K562 (cell line): ENCODE results near the gene SUMO3. TPM values are rescaled to one million over a fixed set of nuclear protein-coding genes. Genes with fewer than 3 reads are reported as not detected.

ENCODE experiments used
- ATAC-seq: fragments of 200-7000 bp; cut with Tn5 transposase; 3 replicates; pipeline ENCODE4 v1.9.1; 2020; ENCODE audit warnings: moderate library complexity
- BruUV-seq: library from RNA; stranded (reverse); fragments of 400-500 nt; replicated peaks from 2 replicates; lab custom pipeline; 2021; lab: Mats Ljungman, UMichigan
- CTCF ChIA-PET: fragments of 300-600 bp; formaldehyde crosslinking; extraction: SDS; loops from one replicate; lab custom pipeline; 2021; ENCODE audit warnings: low intra/inter-chr PET ratio; lab: Yijun Ruan, JAX
- POLR2A ChIA-PET: fragments of 300-600, 350-650 bp; sonication (Branson Sonifier 250); formaldehyde crosslinking; extraction: SDS; loops from one replicate; lab custom pipeline; 2021; ENCODE audit warnings: antibody characterized with exemption, inconsistent platforms; lab: Yijun Ruan, JAX
- DNase-seq, 4 experiments: peaks; one replicate each; pipeline versions ENCODE4 v3.0.0 to v3.0.0-alpha.2; 2011 to 2018; ENCODE audit warnings: low spot score in 3 of 4, mixed read lengths in 3 of 4; ENCODE audit errors: extremely low read depth in 1 of 4
- FAIRE-seq: peaks from 2 replicates; lab custom pipeline; 2011; peaks lifted over from hg19 to GRCh38; lab: Jason Lieb, UNC
- H2AFZ ChIP-seq: 2 replicates; pipeline ENCODE4 v1.6.0; 2011; ENCODE audit warnings: low read depth, low read length, control low read depth, inconsistent platforms
- H3K27ac ChIP-seq: fragments of 200-600 bp; 3 replicates; pipeline ENCODE4 v1.8.0; 2011; ENCODE audit warnings: low read depth, mild to moderate bottlenecking, control low read depth, inconsistent platforms, low read length, moderate library complexity, mixed read lengths; ENCODE audit errors: extremely low read depth
- H3K27me3 ChIP-seq, 2 experiments: fragments of 300-600 bp in 1 of 2; 2 replicates in 1 of 2; 3 replicates in 1 of 2; pipeline versions ENCODE4 v1.6.0 to v1.8.0; 2011; ENCODE audit warnings: inconsistent platforms in 2 of 2, low read length in 2 of 2, mild to moderate bottlenecking in 1 of 2, mixed read lengths in 1 of 2, moderate library complexity in 1 of 2; ENCODE audit not compliant: control insufficient read depth in 2 of 2, insufficient read depth in 2 of 2
- H3K36me3 ChIP-seq: fragments of 300-600 bp; 3 replicates; pipeline ENCODE4 v1.8.0; 2011; ENCODE audit warnings: mild to moderate bottlenecking, low read length, inconsistent platforms; ENCODE audit not compliant: control insufficient read depth, insufficient read depth
- H3K4me1 ChIP-seq, 2 experiments: fragments of 200-600 bp in 1 of 2; replicated peaks in 1 of 2; 2 replicates in 1 of 2; 3 replicates in 1 of 2; pipeline versions ENCODE4 v1.5.1 to v1.8.0; 2011; ENCODE audit warnings: inconsistent platforms in 2 of 2, low read length in 2 of 2, mild to moderate bottlenecking in 1 of 2, mixed read lengths in 1 of 2, moderate library complexity in 1 of 2; ENCODE audit not compliant: control insufficient read depth in 2 of 2, insufficient read depth in 2 of 2
- H3K4me2 ChIP-seq: 2 replicates; pipeline ENCODE4 v1.6.1; 2011; ENCODE audit warnings: low read length, control low read depth, inconsistent platforms, mixed read lengths; ENCODE audit not compliant: insufficient read depth
- H3K4me3 ChIP-seq: fragments of 200-600 bp; sonication (generic), shearing (Covaris generic); 2 replicates; pipeline ENCODE4 v1.5.1; 2016; ENCODE audit warnings: control low read depth, inconsistent platforms
- H3K79me2 ChIP-seq: fragments of 200-600 bp; 3 replicates; pipeline ENCODE4 v1.8.0; 2011; ENCODE audit warnings: low read length, inconsistent platforms; ENCODE audit not compliant: control insufficient read depth, insufficient read depth
- H3K9ac ChIP-seq, 2 experiments: 2 replicates each; pipeline versions ENCODE4 v1.6.0 to v1.6.1; 2011; ENCODE audit warnings: low read depth in 2 of 2, low read length in 2 of 2, control low read depth in 1 of 2, inconsistent platforms in 1 of 2, mild to moderate bottlenecking in 1 of 2, mixed read lengths in 1 of 2; ENCODE audit not compliant: insufficient read depth in 1 of 2
- H3K9me1 ChIP-seq: one replicate; pipeline ENCODE4 v1.6.0; 2011; ENCODE audit warnings: inconsistent platforms, mild to moderate bottlenecking, low read length, moderate library complexity; ENCODE audit not compliant: control insufficient read depth, insufficient read depth
- H3K9me3 ChIP-seq: replicated peaks from 2 replicates; pipeline ENCODE4 v1.5.1; 2011; ENCODE audit warnings: low read depth, low read length, inconsistent platforms; ENCODE audit not compliant: control insufficient read depth, insufficient read depth
- H4K20me1 ChIP-seq: replicated peaks from 2 replicates; pipeline ENCODE4 v1.6.1; 2011; ENCODE audit warnings: low read length, inconsistent platforms, mixed read lengths; ENCODE audit not compliant: control insufficient read depth, insufficient read depth
- ATF7 ChIP-seq: fragments of 450-650 bp; IDR thresholded peaks from 2 replicates; pipeline ENCODE4 v1.7.1; 2014; ENCODE audit warnings: mild to moderate bottlenecking, moderate library complexity
- BRD9 ChIP-seq: fragments of 450-650 bp; IDR thresholded peaks from 2 replicates; pipeline ENCODE4 v1.6.1; 2018; ENCODE audit warnings: low read depth; ENCODE audit not compliant: partially characterized antibody
- DDX20 ChIP-seq: fragments of 450-650 bp; IDR thresholded peaks from 2 replicates; pipeline ENCODE4 v1.6.1; 2016; ENCODE audit warnings: missing genetic modification characterization, low read depth, mild to moderate bottlenecking, missing compliant biosample characterization, moderate library complexity
- HDAC8 ChIP-seq: fragments of 450-650 bp; IDR thresholded peaks from 2 replicates; pipeline ENCODE4 v1.6.1; 2016; ENCODE audit warnings: mild to moderate bottlenecking, missing genetic modification characterization, moderate library complexity, missing compliant biosample characterization
- HINFP ChIP-seq: fragments of 450-650 bp; conservative IDR thresholded peaks from 2 replicates; pipeline ENCODE4 v1.6.1; 2016; ENCODE audit warnings: missing genetic modification characterization, low read depth, mild to moderate bottlenecking, control low read depth, missing compliant biosample characterization
- HNRNPUL1 ChIP-seq: fragments of 200-400 bp; formaldehyde crosslinking; IDR thresholded peaks from 2 replicates; pipeline ENCODE4 v1.6.1; 2017; ENCODE audit warnings: low read length
- ID3 ChIP-seq, 2 experiments: fragments of 250-450 bp in 1 of 2; fragments of 450-650 bp in 1 of 2; sonication (Bioruptor Pico) in 1 of 2; IDR thresholded peaks; 2 replicates each; pipeline versions ENCODE4 v1.6.1 to v1.8.0; 2016 to 2021; ENCODE audit warnings: mild to moderate bottlenecking in 2 of 2, moderate library complexity in 2 of 2, missing compliant biosample characterization in 1 of 2, missing genetic modification characterization in 1 of 2
- MBD1 ChIP-seq: fragments of 250-450 bp; sonication (Bioruptor Pico); IDR thresholded peaks from 2 replicates; pipeline ENCODE4 v1.8.0; 2022; ENCODE audit warnings: inconsistent platforms
- NBN ChIP-seq: fragments of 450-650 bp; IDR thresholded peaks from 2 replicates; pipeline ENCODE4 v1.6.1; 2016; ENCODE audit warnings: low read depth, mild to moderate bottlenecking
- PHTF2 ChIP-seq: fragments of 250-450 bp; sonication (Bioruptor Pico); IDR thresholded peaks from 2 replicates; pipeline ENCODE4 v1.5.0; 2021; ENCODE audit warnings: mild to moderate bottlenecking
- SMC3 ChIP-seq: conservative IDR thresholded peaks from 2 replicates; pipeline ENCODE4 v1.6.1; 2011; ENCODE audit warnings: low read depth, low read length, improper control_type of control experiment; ENCODE audit not compliant: insufficient read depth
- SPI1 ChIP-seq: IDR thresholded peaks from 2 replicates; pipeline ENCODE4 v1.6.1; 2011; ENCODE audit warnings: low read depth, low read length, control low read depth, borderline replicate concordance
- SUPT5H ChIP-seq: fragments of 450-650 bp; IDR thresholded peaks from 2 replicates; pipeline ENCODE4 v1.6.1; 2016
- TAF1 ChIP-seq: IDR thresholded peaks from 2 replicates; pipeline ENCODE4 v1.6.1; 2011; ENCODE audit warnings: mild to moderate bottlenecking, low read length, moderate library complexity; ENCODE audit not compliant: insufficient read depth, control insufficient read depth, severe bottlenecking; ENCODE audit errors: extremely low read depth
- WGBS: fragments of 100-300 bp; shearing (Covaris generic); methylation state at CpG from one replicate; pipeline ENCODE4 v1.1.6; 2016; ENCODE audit warnings: low coverage, mixed read lengths; ENCODE audit not compliant: insufficient coverage; ENCODE audit errors: missing lambda C conversion rate; 5-methylcytosine and 5-hydroxymethylcytosine counted together
- in situ Hi-C: fragments of 300-500 bp; cut with MboI; formaldehyde crosslinking; loops from 4 replicates; pipeline ENCODE4 v1.15.0; 2018; ENCODE audit warnings: inconsistent platforms, mixed read lengths
- intact Hi-C: fragments of 100-400 bp; cut with micrococcal nuclease; formaldehyde crosslinking; loops from 2 replicates; pipeline ENCODE4 v1.14.2; 2022
- polyA plus RNA-seq, 8 experiments: library from polyadenylated mRNA; depleted of rRNA in 4 of 8; stranded (reverse) in 5 of 8; unstranded in 3 of 8; fragments of >200 nt; fragmentation: Nextera tagmentation in 2 of 8; fragmentation: Illumina TruSeq in 1 of 8; extraction: Ambion mirVana in 2 of 8; extraction: Trizol in 1 of 8; gene quantifications; 2 replicates each; pipeline versions ENCODE4 v1.2.1 to v1.2.3, GENCODE V29; 2011 to 2014; ENCODE audit warnings: inconsistent platforms in 1 of 8, missing spikeins in 1 of 8
- total RNA-seq, 7 experiments: library from RNA; depleted of rRNA in 6 of 7; stranded (reverse); fragments of >200 nt in 6 of 7; fragmentation: Illumina TruSeq in 2 of 7; extraction: Trizol in 2 of 7; gene quantifications; 2 replicates each; pipeline versions ENCODE4 v1.2.1 to v1.2.3, GENCODE V29; 2011 to 2021; ENCODE audit warnings: low replicate concordance in 1 of 7
- TF ChIP-seq, protein P1 (sequence below), 2 experiments: IDR thresholded peaks in 1 of 2; conservative IDR thresholded peaks in 1 of 2; 2 replicates each; pipeline ENCODE4 v1.6.1; 2016; ENCODE audit warnings: low read depth in 2 of 2, mild to moderate bottlenecking in 1 of 2, missing compliant biosample characterization in 1 of 2, missing genetic modification characterization in 1 of 2, moderate library complexity in 1 of 2

The SUMO3 gene
- total and polyA plus RNA-seq, 9 of the 15 experiments (the other 6 are each of a cell fraction or from before 2014, with no cell fraction given), result 13.9 to 143 (median 113) TPM

GRCh38 chr21:44797775-44798174, 20.1 kb downstream of the SUMO3 start:
- no peak overlapping the region for H3K4me2 ChIP-seq
- H4K20me1 ChIP-seq, result peaks cover 16% of the 10 kb centered on the region
- no TSS peak for BruUV-seq
- H3K9me3 ChIP-seq, result no peaks in the 10 kb centered on the region; the same call in 1 of the 2 replicates
- POLR2A ChIA-PET, result no interaction called here
- no peak overlapping the region for H3K27ac ChIP-seq
- in situ Hi-C loops, result no loop called here
- no peak overlapping the region for H2AFZ ChIP-seq
- intact Hi-C loops, result no loop called here
- CTCF ChIA-PET, result no interaction called here
- H3K4me1 ChIP-seq, result peaks cover 16 to 26% of the 10 kb centered on the region in 2 experiments
- no peak overlapping the region for H3K9ac ChIP-seq
- H3K27me3 ChIP-seq, result no peaks in the 10 kb centered on the region
- DNase-seq (no peak), ATAC-seq (no peak), FAIRE-seq (no peak)
- no peak overlapping the region for H3K4me3 ChIP-seq
- peaks cover 98% of the 10 kb centered on the region for H3K79me2 ChIP-seq
- peaks cover 59% of the 10 kb centered on the region for H3K36me3 ChIP-seq
- H3K9me1 ChIP-seq, result no peaks in the 10 kb centered on the region
- 100% methylated on average over 2 of the region's 2 CpGs for WGBS
- TF ChIP-seq SPI1 (no peak), MBD1 (CRISPR knock-in tag) (no peak), HINFP (tag) (peak; percentile 68; the same call in 1 of the 2 replicates), ID3 (CRISPR knock-in tag; IDR thresholded peaks at IDR 0.05) (no peak), ID3 (tag; IDR thresholded peaks at IDR 0.05) (peak; percentile 90), HNRNPUL1 (no peak), TAF1 (no peak), DDX20 (tag) (peak; percentile 61; the same call in 1 of the 2 replicates), BRD9 (no peak), SMC3 (no peak), NBN (no peak), ATF7 (no peak), HDAC8 (peak; percentile 65; the same call in 1 of the 2 replicates), PHTF2 (CRISPR knock-in tag) (no peak), SUPT5H (no peak)
- TF ChIP-seq, protein P1, sequence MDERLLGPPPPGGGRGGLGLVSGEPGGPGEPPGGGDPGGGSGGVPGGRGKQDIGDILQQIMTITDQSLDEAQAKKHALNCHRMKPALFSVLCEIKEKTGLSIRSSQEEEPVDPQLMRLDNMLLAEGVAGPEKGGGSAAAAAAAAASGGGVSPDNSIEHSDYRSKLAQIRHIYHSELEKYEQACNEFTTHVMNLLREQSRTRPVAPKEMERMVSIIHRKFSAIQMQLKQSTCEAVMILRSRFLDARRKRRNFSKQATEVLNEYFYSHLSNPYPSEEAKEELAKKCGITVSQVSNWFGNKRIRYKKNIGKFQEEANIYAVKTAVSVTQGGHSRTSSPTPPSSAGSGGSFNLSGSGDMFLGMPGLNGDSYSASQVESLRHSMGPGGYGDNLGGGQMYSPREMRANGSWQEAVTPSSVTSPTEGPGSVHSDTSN (CRISPR knock-in tag; IDR thresholded peaks at IDR 0.05; ENCODE audit: low read depth), result no peak
- TF ChIP-seq, protein P1 (tag; conservative IDR thresholded peaks at IDR 0.05; ENCODE audit: low read depth), result no peak
